Endodermal cell (in vitro differentiated cells): Measurements from ENCODE around the gene SLC31A1. TPM values are rescaled to one million over a fixed set of nuclear protein-coding genes. Genes with fewer than 3 reads are reported as not detected.

Experiments
- DNase-seq: peaks from one replicate; pipeline ENCODE4 v3.0.0-alpha.2; 2017
- H3K27ac ChIP-seq: 2 replicates; pipeline ENCODE4 v1.5.1; 2013; ENCODE audit warnings: mild to moderate bottlenecking, low read depth, low read length, moderate library complexity
- H3K27me3 ChIP-seq: 2 replicates; pipeline ENCODE4 v1.6.1; 2013; ENCODE audit warnings: mild to moderate bottlenecking, low read length, moderate library complexity; ENCODE audit not compliant: insufficient read depth, control insufficient read depth, poor library complexity, severe bottlenecking
- H3K36me3 ChIP-seq: 2 replicates; pipeline ENCODE4 v1.7.0; 2013; ENCODE audit warnings: mild to moderate bottlenecking, low read length, moderate library complexity; ENCODE audit not compliant: control insufficient read depth, insufficient read depth
- H3K4me1 ChIP-seq: one replicate; pipeline ENCODE4 v1.7.0; 2013; ENCODE audit warnings: low read length; ENCODE audit not compliant: control insufficient read depth, insufficient read depth
- H3K4me3 ChIP-seq: 2 replicates; pipeline ENCODE4 v1.5.1; 2013; ENCODE audit warnings: mild to moderate bottlenecking, low read length, moderate library complexity
- H3K9ac ChIP-seq: 2 replicates; pipeline ENCODE4 v1.6.1; 2013; ENCODE audit warnings: mild to moderate bottlenecking, low read length, moderate library complexity; ENCODE audit not compliant: poor library complexity, severe bottlenecking; ENCODE audit errors: extremely low read depth
- H3K9me3 ChIP-seq: 2 replicates; pipeline ENCODE4 v1.6.1; 2013; ENCODE audit warnings: mild to moderate bottlenecking, low read length, moderate library complexity; ENCODE audit not compliant: control insufficient read depth
- H3K27ac Mint-ChIP-seq: 2 replicates; pipeline ENCODE4 v1.8.0; 2020; ENCODE audit warnings: mixed read lengths
- H3K27me3 Mint-ChIP-seq: 2 replicates; pipeline ENCODE4 v1.8.0; 2021; ENCODE audit warnings: mild to moderate bottlenecking, mixed read lengths; ENCODE audit not compliant: insufficient read depth
- H3K36me3 Mint-ChIP-seq: 2 replicates; pipeline ENCODE4 v1.8.0; 2020; ENCODE audit warnings: low read depth, mixed read lengths
- H3K4me1 Mint-ChIP-seq: 2 replicates; pipeline ENCODE4 v1.8.0; 2020; ENCODE audit warnings: mixed read lengths
- H3K4me3 Mint-ChIP-seq: 2 replicates; pipeline ENCODE4 v1.8.0; 2020; ENCODE audit warnings: mild to moderate bottlenecking, moderate library complexity, mixed read lengths
- H3K9me3 Mint-ChIP-seq: 2 replicates; pipeline ENCODE4 v1.8.0; 2020; ENCODE audit warnings: mild to moderate bottlenecking, mixed read lengths
- WGBS, 2 experiments: methylation state at CpG; one replicate each; pipeline versions ENCODE4 v1.1.5 to v1.1.7; 2013; ENCODE audit warnings: missing lambda C conversion rate in 2 of 2, mixed read lengths in 1 of 2; ENCODE audit not compliant: insufficient coverage in 1 of 2, insufficient read length in 1 of 2; 5-methylcytosine and 5-hydroxymethylcytosine counted together
- total RNA-seq, 2 donors: library from RNA; stranded (reverse); fragmentation: NEBNext Ultra II Directional in 1 of 2; extraction: Animal tissue kit (Norgen Biotek cat#: 25700) in 1 of 2; gene quantifications; 2 replicates in 1 of 2; 3 replicates in 1 of 2; pipeline ENCODE4 v1.2.1, GENCODE V29; 2021
- TF ChIP-seq, protein P1 (sequence below): fragments of 200-600 bp; sonication (generic); conservative IDR thresholded peaks from 2 replicates; pipeline ENCODE4 v1.5.0; 2021; ENCODE audit warnings: antibody characterized with exemption, mild to moderate bottlenecking

Gene SLC31A1
- total RNA-seq, 2 donors from 2014 or later: 29.1 to 32.4 TPM

DNA sequence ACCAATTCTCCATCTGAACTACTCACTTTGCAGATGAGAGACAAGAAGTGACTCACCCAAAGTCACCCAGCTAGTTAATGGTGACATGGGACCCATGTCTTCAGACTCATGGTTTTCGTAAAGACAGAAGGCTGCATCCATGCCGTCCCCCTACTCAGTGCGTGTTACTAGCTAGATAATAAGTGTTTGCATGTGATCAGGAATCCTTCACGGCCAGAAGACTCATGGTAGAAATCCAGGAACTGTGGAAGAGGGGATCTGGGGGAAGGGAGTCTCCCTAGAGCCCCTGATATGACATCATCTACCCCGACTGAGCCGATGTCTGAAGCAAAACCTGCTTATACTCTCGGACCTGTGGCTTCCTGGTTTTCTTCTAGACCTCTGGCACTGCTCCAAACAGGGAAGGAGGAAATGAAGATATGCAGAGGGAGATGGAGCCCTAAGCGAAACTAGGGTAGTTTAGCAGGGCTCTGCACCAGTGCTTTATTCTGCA is 78.5 kb downstream of the SLC31A1 start:
- no peak overlapping the region for H3K4me3 ChIP-seq
- H3K4me3 Mint-ChIP-seq: no peak overlapping the region
- H3K27me3 ChIP-seq: no peaks in the 10 kb centered on the region
- DNase-seq: no peak
- H3K9me3 Mint-ChIP-seq: no peaks in the 10 kb centered on the region
- H3K27ac Mint-ChIP-seq: no peak overlapping the region
- H3K4me1 Mint-ChIP-seq: peaks cover 5% of the 10 kb centered on the region
- no peaks in the 10 kb centered on the region for H3K4me1 ChIP-seq
- no peaks in the 10 kb centered on the region for H3K9me3 ChIP-seq
- no peak overlapping the region for H3K27ac ChIP-seq
- H3K27me3 Mint-ChIP-seq: no peaks in the 10 kb centered on the region
- H3K9ac ChIP-seq: no peak overlapping the region
- no peaks in the 10 kb centered on the region for H3K36me3 ChIP-seq
- no peaks in the 10 kb centered on the region for H3K36me3 Mint-ChIP-seq
- TF ChIP-seq, protein P1, sequence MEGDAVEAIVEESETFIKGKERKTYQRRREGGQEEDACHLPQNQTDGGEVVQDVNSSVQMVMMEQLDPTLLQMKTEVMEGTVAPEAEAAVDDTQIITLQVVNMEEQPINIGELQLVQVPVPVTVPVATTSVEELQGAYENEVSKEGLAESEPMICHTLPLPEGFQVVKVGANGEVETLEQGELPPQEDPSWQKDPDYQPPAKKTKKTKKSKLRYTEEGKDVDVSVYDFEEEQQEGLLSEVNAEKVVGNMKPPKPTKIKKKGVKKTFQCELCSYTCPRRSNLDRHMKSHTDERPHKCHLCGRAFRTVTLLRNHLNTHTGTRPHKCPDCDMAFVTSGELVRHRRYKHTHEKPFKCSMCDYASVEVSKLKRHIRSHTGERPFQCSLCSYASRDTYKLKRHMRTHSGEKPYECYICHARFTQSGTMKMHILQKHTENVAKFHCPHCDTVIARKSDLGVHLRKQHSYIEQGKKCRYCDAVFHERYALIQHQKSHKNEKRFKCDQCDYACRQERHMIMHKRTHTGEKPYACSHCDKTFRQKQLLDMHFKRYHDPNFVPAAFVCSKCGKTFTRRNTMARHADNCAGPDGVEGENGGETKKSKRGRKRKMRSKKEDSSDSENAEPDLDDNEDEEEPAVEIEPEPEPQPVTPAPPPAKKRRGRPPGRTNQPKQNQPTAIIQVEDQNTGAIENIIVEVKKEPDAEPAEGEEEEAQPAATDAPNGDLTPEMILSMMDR: no peak
- WGBS, 2 experiments: 90 to 94% methylated on average over 5 to 8 of the region's 8 CpGs

DNA sequence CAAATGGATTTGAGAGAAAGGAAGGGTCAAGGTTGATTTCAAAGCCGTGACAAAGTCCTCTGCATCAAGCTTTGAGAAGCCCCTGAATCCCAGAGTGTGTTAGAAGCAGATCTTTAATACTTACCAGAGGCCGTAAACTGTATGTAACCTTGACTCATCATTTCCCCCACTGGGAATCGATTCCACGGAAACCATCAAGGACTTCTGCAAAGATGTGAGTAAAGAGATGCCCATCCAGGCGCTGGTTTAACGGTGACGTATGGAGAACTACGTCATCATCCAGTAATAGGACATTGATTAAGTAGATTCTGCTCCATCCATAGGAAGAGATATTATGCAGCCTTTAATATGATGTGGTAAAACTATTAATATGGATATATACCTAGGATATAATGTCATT is 80.2 kb downstream of the SLC31A1 start:
- no peak for DNase-seq
- Histone ChIP-seq H3K27ac (no peak overlapping the region), H3K27me3 (no peaks in the 10 kb centered on the region), H3K9ac (no peak overlapping the region), H3K36me3 (no peaks in the 10 kb centered on the region), H3K4me3 (no peak overlapping the region), H3K4me1 (no peaks in the 10 kb centered on the region), H3K9me3 (no peaks in the 10 kb centered on the region)
- Mint-ChIP-seq H3K4me1 (peaks cover 5% of the 10 kb centered on the region), H3K4me3 (no peak overlapping the region), H3K27ac (no peak overlapping the region), H3K9me3 (no peaks in the 10 kb centered on the region), H3K27me3 (no peaks in the 10 kb centered on the region), H3K36me3 (no peaks in the 10 kb centered on the region)
- 92 to 95% methylated on average over 8 of the region's 8 CpGs for WGBS, 2 experiments
- TF ChIP-seq, protein P1: no peak

DNA sequence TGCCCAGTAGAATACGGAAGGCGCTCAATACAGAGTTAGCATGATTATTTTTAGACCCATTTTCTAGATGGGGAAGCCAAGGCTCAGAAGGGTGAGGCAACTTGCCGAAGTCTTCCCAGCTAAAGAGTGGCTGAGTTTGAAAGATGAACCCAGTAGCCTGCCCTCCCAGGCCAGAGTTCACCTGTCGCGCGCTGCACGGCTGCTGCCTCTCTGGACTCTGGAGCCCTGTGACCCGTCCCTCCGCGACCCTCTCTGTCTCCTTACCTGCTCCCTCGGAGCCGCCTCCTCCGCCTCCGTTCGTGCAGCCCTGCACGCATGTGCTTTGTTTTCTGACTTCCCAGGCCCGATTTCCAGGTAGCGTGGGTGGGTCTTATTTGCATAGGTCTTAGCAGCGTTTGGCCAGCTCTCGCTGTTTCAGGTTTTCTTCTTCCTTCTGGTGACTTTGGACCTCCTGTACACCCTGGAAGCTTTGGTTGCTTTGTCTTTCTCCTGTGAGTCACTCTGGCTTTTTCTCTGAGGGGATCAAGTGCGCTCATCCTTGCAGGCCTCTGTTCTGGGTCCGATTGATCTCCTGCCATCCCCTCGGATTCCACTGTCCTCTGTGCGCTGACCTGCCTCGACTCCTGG is 81.6 kb downstream of the SLC31A1 start, which contains the start of gene RNF183:
Gene RNF183, minus strand, starts transcription at position 585 of the 627 bp plus-strand sequence. CDS start 5,192 bp downstream, outside the sequence.
- no peaks in the 10 kb centered on the region for H3K4me1 ChIP-seq
- no peak within 1 kb of the TSS for H3K27ac Mint-ChIP-seq

More for the DNA sequence above, 81.6 kb downstream of the SLC31A1 start, which contains the start of gene RNF183:
- WGBS, 2 experiments: 90 to 94% methylated on average over 21 to 25 of the region's 25 CpGs
- TF ChIP-seq, protein P1: no peak
- Mint-ChIP-seq H3K4me1 (peaks cover 5% of the 10 kb centered on the region), H3K36me3 (no peaks in the 10 kb centered on the region), H3K27me3 (no peaks in the 10 kb centered on the region), H3K9me3 (no peaks in the 10 kb centered on the region), H3K4me3 (no peak within 1 kb of the TSS)
- no peak within 1 kb of the TSS for H3K27ac ChIP-seq
- H3K9me3 ChIP-seq: no peaks in the 10 kb centered on the region
- H3K27me3 ChIP-seq: no peaks in the 10 kb centered on the region
- DNase-seq: peak; percentile 49
- no peaks in the 10 kb centered on the region for H3K36me3 ChIP-seq
- no peak within 1 kb of the TSS for H3K9ac ChIP-seq
- no peak within 1 kb of the TSS for H3K4me3 ChIP-seq
